GM18870 (cell line): ENCODE data around the gene B3GAT1.

ENCODE experiments used
- ATAC-seq: cut with Tn5 transposase; IDR thresholded peaks from one replicate; pipeline ENCODE4 v1.9.1; 2021; ENCODE audit warnings: moderate library complexity; ENCODE audit not compliant: unreplicated experiment

B3GAT1 gene

DNA sequence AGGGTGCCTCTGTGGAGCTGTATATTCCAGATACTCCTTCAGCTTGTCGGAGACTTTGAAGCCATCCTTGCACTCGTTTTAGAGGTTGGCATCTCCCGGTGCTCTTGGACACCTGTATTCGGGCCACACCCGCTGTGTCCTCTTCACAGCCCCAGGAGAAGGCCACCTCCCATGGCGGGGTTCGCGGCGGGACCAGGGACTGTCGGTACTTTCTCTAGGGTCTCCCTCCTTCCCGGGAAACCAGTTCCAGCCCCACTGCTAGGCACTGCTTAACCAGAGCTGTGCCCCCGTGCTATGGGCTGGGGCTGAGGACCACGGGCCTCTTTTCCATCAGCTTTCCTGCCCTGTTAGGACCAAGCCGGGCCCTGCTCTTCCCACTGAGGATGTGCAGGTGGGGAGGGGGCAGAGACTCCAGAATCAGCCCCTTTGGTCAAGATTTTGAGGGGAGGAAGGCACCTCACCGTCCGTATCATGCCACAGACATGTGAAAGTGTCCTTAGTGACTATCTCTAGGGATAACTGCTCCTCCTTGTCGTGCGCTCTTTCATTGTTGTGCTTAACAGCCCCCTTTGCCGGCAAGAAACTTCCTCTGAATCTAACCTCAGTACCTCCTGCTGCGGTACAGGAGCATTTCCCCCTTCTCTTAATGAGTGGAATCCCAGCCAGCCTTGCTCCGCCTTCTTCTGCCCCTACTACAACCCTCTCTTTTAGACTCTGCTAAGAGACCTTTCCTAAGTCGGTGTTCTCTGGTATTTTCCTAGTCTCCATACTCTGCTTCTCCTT is 1.2 kb upstream of the B3GAT1 start:
- no peak for ATAC-seq

DNA sequence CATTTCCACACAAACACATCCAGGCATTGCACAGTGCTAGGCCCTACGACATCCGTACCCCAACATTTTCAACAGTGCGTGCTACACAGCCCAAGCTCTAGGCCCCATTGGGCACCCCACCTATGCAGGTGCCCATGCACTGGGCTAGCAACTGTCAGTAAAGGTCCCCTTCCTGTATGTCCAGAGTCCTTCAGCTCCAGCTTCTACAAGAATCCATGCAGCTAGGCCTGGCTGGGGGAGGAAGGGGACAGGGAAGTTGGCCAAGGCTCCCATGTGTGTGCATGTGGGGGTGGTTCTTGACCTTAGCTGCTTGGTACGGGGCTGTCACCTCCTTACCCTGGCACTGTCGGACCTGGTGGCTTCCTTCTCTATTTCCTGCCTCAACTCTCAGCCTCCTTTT is 1.3 kb downstream of the B3GAT1 start:
- ATAC-seq = no peak

DNA sequence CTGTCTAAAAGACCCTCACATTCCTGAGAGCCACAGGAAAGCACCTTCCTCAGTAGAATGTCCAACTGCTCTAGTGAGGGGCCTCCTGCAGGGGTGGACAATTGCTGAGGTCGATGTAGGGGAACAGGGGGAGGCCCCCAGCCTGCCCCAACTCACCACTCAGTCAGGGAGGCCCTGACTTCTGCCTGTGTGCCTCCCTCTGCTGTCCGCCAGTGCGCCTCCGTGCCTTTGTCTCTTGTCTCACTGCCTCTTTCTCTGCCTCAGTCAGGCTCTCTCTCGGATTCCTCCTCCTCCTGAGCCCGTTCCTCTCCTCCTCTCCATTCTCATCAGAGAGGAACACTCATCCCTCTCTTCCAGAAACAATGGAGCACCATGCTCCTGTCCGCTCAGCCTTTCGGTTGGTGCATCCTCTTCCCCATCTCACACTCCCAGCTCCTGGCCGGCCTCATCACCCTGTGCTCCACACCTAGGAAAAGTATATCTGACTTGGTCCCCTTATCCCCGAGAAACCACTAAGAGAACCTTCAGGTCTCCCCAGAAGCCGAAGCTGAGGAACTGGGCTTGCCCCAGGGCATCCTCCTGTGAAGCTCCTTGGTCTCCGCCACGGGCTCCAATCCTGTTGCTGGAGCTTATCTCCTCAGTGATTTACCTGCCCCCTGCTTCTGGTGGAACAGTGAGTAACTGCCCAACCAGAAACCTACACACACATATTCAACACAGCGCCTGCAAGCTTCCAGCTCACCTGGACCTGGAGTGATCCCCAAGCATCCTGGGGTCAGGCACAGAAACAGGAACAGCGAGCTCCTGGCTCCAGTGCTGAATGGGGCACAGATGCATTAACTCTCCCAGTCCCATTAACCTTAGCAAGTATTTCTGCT is 2.3 kb downstream of the B3GAT1 start:
- no peak for ATAC-seq

DNA sequence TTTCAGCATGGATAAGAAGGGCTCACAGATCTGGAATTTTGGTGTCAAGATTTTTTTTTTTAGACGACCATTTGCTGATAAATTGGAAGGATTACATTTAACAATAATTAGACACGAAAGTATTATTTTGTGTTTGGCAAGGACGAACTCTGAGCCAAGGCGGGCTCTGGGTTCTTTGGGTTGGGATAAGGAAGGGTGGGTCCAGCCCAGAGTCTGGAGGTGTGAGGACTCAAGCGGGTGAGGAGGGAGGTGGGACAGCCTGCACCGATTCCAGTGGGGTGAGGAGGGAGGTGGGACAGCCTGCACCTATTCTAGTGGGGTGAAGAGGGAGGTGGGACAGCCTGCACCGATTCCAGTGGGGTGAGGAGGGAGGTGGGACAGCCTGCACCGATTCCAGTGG is 4.1 kb downstream of the B3GAT1 start:
- ATAC-seq = no peak

DNA sequence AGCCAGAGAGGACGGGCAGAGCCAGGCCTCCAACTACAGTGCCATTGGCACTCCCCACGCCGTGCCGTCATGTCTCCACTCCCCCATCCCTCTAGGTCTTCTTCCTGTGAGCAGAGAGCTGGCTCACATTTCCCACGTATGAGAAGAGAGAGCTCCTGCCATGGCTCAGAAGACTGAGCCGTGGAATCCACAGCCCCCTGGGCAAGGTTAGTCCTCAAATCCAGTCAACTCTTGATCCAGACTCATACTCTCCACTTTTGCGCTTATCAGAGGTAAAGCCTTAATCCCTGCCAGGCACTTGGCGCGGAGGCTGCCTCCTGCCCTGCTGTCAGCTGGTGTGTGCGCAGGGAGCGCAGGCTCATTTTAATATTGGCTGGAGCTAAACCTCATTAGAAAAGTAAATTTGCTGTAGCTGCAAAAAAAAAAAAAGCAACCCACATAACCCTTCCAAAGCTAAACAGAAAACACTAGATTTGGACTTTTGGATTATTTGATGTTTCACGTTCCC is 4.7 kb downstream of the B3GAT1 start:
- ATAC-seq = no peak

DNA sequence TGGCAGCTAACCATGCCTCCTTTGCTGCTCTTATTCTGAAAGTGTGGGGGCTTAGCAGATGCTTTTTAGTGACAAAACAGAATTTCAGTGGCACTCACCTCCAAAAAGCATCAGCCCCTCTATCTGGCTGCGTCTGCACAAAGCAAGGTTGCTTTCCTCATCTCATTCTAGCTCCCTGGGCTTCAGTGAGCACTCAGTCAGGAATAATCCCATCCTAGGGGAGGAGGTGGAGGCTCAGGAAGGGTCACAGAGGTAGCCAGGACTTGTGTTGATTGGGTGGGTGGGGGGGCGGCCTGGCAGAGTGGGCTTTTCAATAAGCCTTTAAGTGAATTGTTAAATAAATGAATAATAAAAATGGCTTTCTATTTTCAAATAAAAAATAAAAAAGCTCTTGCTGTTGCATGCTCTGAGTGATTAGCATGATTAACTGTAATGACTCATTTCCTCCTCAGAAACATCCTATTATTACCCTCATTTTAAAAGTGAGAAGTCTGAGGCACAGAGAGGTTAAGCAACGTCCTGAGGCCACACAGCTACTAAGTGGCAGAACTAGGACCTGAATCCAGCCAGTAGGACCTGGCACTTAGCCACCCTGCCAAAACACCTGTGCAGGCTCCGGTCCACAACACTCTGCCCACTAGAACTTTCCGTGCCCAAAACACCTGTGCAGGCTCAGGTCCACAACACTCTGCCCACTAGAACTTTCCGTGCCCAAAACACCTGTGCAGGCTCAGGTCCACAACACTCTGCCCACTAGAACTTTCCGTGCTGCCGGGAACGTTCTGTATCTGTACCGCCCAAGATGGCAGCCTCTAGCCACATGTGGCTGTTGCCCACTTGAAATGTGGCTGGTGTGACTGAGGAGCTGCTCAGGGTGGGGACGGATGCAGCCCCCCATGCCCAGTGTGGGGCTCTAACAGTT is 5.5 kb downstream of the B3GAT1 start:
- no peak for ATAC-seq

DNA sequence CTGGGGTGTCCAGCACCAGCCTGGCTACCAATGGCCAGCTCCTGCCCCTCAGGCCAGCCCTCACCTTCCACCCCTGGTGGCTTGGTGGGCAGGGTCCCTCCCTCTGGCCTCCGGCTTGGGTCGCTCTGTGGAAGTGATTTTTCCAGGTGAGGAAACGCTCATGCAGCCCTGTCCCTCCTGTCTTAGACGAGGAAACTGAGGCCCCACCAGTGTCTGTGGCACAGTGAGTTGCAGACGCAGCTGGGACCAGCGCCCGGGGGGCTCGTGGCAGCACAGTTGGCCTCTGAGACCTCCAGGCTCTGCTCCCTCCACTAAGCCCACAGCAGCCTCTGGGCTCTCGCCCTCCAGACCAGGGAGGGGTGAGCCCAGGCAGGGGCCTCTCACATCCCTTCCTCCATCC is 6.2 kb downstream of the B3GAT1 start:
- no peak for ATAC-seq

DNA sequence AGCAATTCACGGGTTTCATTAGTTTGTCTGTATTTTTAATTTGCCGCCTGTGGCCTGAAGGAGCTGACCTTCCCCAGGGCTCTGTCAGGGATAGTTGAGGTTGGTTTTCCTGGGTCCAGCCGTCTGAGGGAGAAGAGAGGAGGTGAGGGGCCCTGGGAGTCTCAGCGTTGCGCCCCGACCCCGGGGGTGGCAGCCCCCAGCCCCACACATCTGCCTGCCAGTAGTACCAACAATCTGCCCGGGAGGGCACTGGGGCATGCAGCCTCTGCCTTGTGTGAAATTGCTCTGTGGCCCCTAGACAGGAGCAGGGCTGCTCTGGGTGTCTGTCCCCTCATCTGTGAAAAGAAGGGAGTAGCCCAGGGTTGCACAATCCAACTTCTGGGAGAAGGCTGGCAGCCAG is 6.6 kb downstream of the B3GAT1 start:
- no peak for ATAC-seq

DNA sequence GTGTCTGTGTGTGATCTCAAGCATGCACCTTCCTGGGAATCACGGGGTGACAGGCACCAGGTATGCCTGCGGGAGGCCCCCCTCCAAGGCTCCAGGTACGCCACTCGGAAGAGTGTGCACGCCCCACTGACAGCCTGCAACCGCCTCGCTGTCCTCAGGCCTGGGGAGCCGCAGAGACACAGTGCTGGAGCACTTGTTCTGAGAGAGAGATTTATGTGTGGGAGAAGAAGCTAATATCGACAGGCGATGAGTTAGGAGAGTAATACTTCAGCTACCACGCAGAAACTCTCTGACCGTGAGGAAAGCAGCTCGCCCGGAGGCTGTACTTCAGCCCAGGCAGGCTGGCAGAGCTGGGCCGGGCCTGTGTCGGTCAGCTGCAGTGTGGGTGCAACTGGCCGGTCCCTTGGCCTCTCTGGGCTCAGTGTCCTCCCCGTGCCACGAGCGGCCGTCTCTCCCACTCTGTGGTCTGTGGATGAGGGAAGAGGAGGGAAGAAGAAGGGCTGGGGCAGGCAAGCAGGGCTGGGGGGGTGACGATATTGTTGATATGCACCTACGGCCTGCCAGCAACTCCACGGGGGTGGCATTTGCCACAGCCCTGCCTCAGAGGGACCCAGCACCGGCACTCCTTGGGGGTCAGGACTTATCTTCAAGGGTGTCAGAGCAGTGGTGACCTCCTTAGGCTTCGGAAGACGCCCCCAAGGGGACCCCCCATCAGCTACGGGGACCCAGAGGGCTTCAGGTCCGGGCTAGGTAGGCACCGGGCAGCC is 7.3 kb downstream of the B3GAT1 start:
- no peak for ATAC-seq

DNA sequence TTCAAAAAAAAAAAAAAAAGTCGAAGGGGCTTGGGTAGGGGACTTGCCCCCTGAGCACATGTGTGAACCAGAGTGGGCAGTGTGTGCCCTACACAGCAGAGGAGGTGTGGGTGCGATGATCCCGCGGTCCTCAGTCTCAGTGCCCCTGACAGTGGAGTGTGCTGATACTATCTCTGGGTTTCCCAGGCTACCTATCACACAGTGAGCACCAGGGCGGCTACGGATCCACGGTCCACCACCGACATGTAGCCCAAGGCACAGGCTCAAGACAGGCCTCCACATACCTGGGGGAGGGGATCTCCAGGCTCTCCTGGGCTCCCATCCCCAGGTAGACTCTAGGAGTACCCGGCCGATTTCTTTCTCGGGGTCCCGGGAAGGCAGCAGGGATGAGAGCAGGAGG is 9.1 kb downstream of the B3GAT1 start:
- no peak for ATAC-seq

DNA sequence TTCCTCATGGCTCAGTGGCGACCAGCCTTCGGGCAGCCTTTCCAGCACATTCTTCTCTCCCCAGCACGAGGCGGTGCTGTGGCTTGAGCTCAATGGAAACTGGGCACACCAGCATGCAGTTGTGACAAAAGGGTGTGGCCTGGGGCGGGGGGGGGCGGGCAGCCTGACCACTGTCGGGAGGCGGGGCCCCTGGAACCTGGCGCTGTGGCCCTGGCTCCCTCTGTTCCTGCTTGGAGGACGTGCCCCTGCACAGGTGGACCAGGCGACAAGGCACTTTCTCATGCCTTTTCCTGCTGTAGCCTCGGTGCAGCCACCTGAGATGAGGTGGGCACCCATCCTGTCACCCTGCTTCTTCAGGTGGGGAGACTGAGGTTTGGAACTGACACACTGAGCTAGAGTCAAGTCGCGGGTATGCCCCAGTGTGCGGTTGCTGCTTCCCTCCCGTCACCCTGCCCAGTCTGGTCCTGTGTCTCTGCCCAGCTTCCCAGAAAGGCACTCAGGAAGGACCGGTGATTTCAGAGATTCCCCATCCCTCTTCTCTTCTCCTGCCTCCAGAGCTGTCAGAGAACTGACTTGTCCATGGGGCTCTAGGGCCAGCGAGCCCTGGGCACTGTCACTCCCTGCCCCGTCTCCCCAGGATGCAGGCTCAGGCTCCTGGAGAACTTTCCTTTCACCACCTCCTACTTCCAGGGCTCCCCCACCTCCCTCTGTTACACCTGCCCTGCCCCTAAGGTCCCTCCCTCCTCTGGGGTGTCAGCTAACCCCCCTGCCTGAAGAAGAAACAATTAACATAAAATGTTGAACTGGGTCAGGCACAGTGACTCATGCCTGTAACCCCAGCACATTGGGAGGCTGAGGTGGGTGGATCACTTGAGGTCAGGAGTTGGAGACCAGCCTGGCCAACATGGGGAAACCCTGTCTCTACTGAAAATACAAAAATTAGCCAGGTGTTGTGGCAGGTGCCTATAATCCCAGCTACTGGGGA is 9.9 kb downstream of the B3GAT1 start:
- ATAC-seq = no peak

DNA sequence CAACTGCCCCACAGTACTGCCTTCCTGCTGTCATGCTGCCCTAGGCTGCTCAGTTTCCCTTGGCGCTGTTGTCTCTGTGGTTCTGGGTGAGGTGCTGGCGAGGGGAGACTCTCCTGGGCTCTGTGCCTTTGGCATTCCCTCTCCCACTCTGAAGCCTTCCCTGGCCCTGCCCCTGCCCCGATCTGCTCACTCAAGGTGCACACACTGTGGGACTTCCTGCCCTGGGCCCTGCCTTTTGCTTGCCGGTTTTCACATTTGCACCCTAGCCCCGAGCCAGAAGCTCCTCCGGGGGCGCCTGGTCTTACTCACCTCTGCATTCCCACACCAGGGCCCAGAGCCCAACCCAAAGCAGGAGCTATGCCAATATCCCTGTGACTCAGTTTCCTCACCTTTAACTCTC is 12.0 kb downstream of the B3GAT1 start:
- no peak for ATAC-seq

DNA sequence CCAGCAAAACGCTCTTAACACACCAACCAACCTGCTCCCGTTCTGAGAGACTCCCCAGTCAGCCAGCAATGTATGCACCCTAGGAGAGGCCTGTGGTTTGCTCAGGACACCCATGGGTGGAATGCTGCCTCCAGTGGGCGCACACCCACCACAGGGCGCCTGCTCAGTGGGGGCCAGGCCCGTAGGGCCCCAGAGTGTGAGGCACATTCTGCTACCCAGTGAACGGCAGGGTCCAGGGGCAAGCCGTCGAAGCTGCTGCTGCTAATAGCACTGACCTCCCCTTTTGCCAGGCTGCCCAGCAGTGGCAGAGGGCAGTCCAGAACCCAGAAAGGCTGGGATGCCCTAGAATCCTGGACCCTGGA is 12.8 kb downstream of the B3GAT1 start:
- no peak for ATAC-seq

DNA sequence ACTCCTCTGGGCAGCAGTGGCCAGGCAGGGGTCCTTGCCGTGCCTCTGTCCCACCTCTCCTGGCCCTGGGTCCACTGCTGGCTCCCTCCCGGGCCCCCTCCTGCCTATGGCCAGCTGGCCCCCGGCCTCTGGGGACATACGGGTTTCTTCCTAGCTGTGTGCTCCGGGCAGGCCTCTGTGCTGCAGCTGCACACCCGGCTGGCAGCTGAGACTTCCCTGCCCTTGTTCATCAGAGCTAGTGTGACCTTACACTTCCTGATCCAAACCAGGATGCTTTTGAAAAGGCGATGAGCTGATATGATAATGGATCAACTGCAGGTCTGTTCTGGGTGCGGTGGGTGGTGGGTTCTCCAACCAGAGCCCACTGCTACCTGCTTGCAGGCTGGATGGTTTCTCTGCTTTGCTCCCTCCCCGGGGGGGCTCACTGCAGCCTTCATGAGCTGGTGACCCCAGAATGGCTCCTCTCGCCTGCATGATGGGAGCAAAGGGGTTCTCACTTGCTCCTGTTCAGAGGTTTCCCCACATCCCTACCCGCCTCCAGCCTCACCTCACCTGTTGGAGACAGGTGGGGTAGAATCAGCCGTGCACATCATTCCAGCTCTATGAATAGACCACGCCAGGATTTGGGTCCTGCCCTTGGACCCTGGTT is 13.3 kb downstream of the B3GAT1 start:
- ATAC-seq = no peak

DNA sequence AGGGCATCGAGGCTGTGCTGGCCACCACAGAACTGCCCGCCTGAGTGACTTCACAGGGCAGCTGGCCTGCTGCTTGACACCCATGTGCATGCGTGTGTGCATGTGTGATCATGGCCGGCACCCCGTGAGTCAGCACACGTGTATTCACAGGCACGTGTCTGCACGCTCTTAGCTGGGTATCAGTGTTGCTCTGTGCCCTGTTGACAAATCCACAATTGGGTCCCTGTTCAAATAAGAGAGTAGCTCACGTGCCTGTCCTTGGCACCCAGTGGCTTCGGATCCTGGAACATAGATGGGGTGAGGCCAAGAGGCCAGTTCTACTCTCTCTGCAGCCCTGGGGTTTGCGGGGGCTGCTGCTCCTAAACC is 14.0 kb downstream of the B3GAT1 start:
- ATAC-seq = no peak

DNA sequence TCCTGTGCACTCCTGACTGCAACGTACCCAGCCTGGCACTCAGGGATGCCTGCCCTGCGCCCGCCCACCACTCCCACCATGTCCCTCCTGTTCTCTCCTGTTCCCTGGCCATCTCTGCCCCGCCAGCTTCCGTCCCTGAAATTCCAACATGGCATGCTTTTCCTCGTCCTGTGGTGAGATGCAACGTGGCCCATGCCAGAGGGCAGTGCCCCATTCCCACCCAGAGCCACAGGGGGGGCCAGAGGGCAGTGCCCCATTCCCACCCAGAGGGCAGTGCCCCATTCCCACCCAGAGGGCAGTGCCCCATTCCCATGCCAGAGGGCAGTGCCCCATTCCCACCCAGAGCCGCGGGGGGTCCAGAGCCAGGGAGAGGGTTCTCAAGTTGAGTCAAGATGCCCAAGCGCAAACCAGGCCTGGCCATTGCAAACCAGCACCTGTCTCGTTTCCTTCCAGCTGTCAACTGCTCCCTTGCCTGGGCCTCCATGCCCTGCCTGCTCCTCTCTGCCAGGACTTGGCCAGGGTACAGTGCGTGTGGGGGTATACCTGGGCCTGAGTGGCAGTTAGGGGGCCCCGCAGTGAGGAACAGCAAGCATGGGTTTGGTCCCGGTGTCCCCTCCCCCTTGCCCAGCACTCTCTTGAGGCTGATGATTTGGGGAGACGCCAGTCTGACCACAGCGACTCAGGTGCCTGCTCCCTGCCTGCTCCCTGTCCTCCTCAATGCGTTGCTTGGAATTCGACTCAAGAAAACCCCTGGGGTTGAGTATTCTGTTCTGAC is 14.6 kb downstream of the B3GAT1 start:
- ATAC-seq = no peak

DNA sequence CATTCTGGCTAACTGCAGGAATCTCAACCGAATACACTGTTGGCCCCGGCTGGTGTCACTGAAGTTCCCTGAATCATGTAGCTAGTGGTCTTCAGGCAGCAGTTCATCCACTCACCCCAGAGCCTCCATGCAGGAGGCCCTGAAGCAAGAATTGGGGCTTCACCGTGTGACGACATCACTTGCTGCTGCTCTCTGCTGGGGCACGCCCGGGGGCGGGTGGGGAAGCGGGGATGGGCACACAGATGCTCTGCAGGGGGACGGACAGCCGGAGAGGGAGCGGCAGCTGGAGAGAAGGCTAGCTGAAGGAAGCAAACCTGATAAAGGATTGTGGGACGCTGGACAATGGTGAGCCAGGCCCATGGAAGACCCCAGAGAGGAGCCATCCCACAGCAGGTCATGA is 17.0 kb downstream of the B3GAT1 start:
- no peak for ATAC-seq

DNA sequence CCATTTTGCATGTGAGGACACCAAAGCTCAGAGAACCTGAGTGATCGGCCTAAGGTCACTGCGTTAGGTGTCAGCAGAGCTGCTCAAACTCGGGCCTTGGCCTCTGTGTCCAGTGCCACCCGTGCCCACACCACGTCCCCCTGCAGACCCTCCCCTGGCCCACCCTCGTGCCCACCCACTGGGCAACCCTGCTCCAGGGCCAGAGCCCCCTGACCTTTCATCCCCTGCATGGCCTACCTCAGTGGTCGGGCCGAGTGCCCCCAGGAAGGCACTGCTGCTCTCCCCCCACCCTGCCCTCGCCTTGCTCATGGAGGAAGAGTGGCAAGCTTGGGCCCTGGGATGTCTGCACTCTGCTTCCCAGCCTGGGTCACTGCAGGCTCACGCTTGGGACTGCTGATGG is 17.7 kb downstream of the B3GAT1 start:
- ATAC-seq = no peak
